Trophoblast cell (in vitro differentiated cells and primary cell): ENCODE results near the gene HES7.
"Not testable (repeated sequence)": the region's sequence is repeated elsewhere in the genome, so short reads cannot be mapped to it uniquely, and the experiment has no call there.

Experiments used
- DNase-seq, 2 donors: peaks; one replicate each; pipeline ENCODE4 v3.0.0-alpha.2; 2016
- H2AFZ ChIP-seq: 2 replicates; pipeline ENCODE4 v1.6.1; 2013; ENCODE audit warnings: low read length, moderate library complexity, mild to moderate bottlenecking; ENCODE audit not compliant: insufficient read depth, poor library complexity
- H2AK5ac ChIP-seq: 2 replicates; pipeline ENCODE4 v1.6.1; 2013; ENCODE audit warnings: mild to moderate bottlenecking, low read length
- H2BK120ac ChIP-seq: 2 replicates; pipeline ENCODE4 v1.6.1; 2013; ENCODE audit warnings: low read length, mild to moderate bottlenecking, moderate library complexity; ENCODE audit not compliant: insufficient read depth, poor library complexity
- H2BK12ac ChIP-seq: 2 replicates; pipeline ENCODE4 v1.6.1; 2013; ENCODE audit warnings: mild to moderate bottlenecking, low read length, moderate library complexity
- H2BK5ac ChIP-seq: 2 replicates; pipeline ENCODE4 v1.6.1; 2013; ENCODE audit warnings: low read length, low read depth, moderate library complexity, mild to moderate bottlenecking; ENCODE audit not compliant: poor library complexity
- H3K14ac ChIP-seq: 2 replicates; pipeline ENCODE4 v1.6.1; 2013; ENCODE audit warnings: mild to moderate bottlenecking, low read length
- H3K18ac ChIP-seq: 2 replicates; pipeline ENCODE4 v1.6.1; 2013; ENCODE audit warnings: mild to moderate bottlenecking, low read length
- H3K23ac ChIP-seq: 2 replicates; pipeline ENCODE4 v1.6.1; 2013; ENCODE audit warnings: low read length
- H3K27ac ChIP-seq: 2 replicates; pipeline ENCODE4 v1.5.1; 2013; ENCODE audit warnings: low read depth, mild to moderate bottlenecking, inconsistent platforms, low read length, moderate library complexity
- H3K27me3 ChIP-seq: 2 replicates; pipeline ENCODE4 v1.6.1; 2013; ENCODE audit warnings: inconsistent platforms, mild to moderate bottlenecking, low read length, moderate library complexity; ENCODE audit not compliant: insufficient read depth
- H3K36me3 ChIP-seq, 2 experiments: 1 replicate in 1 of 2; 2 replicates in 1 of 2; pipeline ENCODE4 v1.6.1; 2013; ENCODE audit warnings: low read length in 2 of 2, mild to moderate bottlenecking in 2 of 2, moderate library complexity in 1 of 2; ENCODE audit not compliant: insufficient read depth in 2 of 2, control insufficient read depth in 1 of 2
- H3K4ac ChIP-seq: 2 replicates; pipeline ENCODE4 v1.6.1; 2013; ENCODE audit warnings: low read depth, mild to moderate bottlenecking, low read length, moderate library complexity
- H3K4me1 ChIP-seq, 2 experiments: 1 replicate in 1 of 2; 2 replicates in 1 of 2; pipeline ENCODE4 v1.6.1; 2013; ENCODE audit warnings: low read length in 2 of 2, mild to moderate bottlenecking in 2 of 2, moderate library complexity in 1 of 2; ENCODE audit not compliant: insufficient read depth in 2 of 2, control insufficient read depth in 1 of 2
- H3K4me2 ChIP-seq: 2 replicates; pipeline ENCODE4 v1.6.1; 2013; ENCODE audit warnings: inconsistent platforms, mild to moderate bottlenecking, low read length, moderate library complexity
- H3K4me3 ChIP-seq: 2 replicates; pipeline ENCODE4 v1.5.1; 2013; ENCODE audit warnings: mild to moderate bottlenecking, low read depth, low read length, inconsistent platforms
- H3K79me1 ChIP-seq: one replicate; pipeline ENCODE4 v1.6.1; 2013; ENCODE audit warnings: low read length
- H3K79me2 ChIP-seq: 2 replicates; pipeline ENCODE4 v1.6.1; 2013; ENCODE audit warnings: low read length, mild to moderate bottlenecking; ENCODE audit not compliant: control insufficient read depth, insufficient read depth, poor library complexity
- H3K9ac ChIP-seq: 2 replicates; pipeline ENCODE4 v1.6.1; 2013; ENCODE audit warnings: mild to moderate bottlenecking, low read length
- H3K9me3 ChIP-seq: 2 replicates; pipeline ENCODE4 v1.6.1; 2013; ENCODE audit warnings: low read depth, mild to moderate bottlenecking, control low read depth, inconsistent platforms, low read length; ENCODE audit not compliant: insufficient read depth
- H4K12ac ChIP-seq: 2 replicates; pipeline ENCODE4 v1.6.1; 2013; ENCODE audit warnings: low read depth, mild to moderate bottlenecking, low read length, moderate library complexity
- H4K8ac ChIP-seq: 2 replicates; pipeline ENCODE4 v1.6.1; 2013; ENCODE audit warnings: low read depth, mild to moderate bottlenecking, low read length, moderate library complexity
- H4K91ac ChIP-seq: one replicate; pipeline ENCODE4 v1.6.1; 2013; ENCODE audit warnings: low read depth, mild to moderate bottlenecking, low read length, moderate library complexity
- WGBS: extraction: QIAGEN DNeasy Blood & Tissue Kit; methylation state at CpG from one replicate; pipeline ENCODE4 v1.1.7; 2013; ENCODE audit warnings: missing lambda C conversion rate; ENCODE audit not compliant: insufficient read length, insufficient coverage; ENCODE audit errors: extremely low coverage; 5-methylcytosine and 5-hydroxymethylcytosine counted together

HES7 gene

DNA sequence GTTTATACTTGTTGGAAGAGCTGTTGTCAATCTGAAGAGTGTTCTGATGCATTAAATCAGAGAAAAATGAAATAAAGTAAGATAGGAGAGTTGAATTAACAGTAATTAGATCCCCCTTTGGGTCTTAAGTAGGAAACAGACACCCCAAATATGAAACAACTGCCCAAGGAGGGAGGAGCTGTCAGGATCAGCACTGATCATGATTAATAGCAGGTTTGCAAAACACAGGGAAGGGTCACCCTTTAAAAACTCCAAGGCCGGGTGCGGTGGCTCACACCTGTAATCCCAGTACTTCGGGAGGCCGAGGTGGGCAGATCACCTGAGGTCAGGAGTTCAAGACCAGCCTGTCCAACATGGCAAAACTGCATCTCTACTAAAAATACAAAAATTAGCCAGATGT is 16.9 kb downstream of the HES7 start:
- H2BK120ac ChIP-seq, H3K9me3 ChIP-seq, H4K12ac ChIP-seq, H3K23ac ChIP-seq, H3K4me1 ChIP-seq, H3K4me2 ChIP-seq, H3K36me3 ChIP-seq, H3K9ac ChIP-seq, H3K14ac ChIP-seq, H3K79me1 ChIP-seq, H4K91ac ChIP-seq, H4K8ac ChIP-seq, H3K27ac ChIP-seq, H2AFZ ChIP-seq, H3K18ac ChIP-seq, H2BK12ac ChIP-seq, H3K4me3 ChIP-seq, H3K27me3 ChIP-seq, H2BK5ac ChIP-seq, DNase-seq, H3K4ac ChIP-seq, H2AK5ac ChIP-seq, H3K79me2 ChIP-seq: not testable (repeated sequence)
- WGBS, result no CpG with 5 or more reads among the region's 4 CpGs

DNA sequence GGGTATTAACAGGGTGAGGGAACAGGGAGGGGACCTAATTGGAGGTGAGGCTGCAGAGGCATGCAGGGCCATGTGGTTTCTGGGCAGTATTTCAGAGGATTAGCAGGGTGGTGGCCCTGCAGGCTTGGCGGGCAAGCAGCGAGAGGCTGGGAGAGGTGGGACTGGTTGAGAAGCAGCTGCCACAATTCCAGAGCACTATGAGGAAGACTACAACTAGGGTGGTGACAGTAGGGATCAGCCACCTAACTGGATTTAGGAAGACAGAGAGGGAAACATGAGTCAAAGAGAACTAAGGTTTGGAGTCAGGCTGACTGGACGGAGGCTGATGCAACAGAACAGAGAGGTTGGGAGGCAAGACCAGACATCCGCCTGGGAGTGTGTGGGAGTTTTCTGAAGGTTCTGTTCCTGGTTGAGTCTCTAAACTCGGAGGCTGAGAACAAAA is 17.9 kb downstream of the HES7 start:
- H4K8ac ChIP-seq, result no peak overlapping the region
- no peak overlapping the region for H4K12ac ChIP-seq
- DNase-seq, result no peak
- H3K4me3 ChIP-seq, result no peak overlapping the region
- H3K79me1 ChIP-seq, result no peaks in the 10 kb centered on the region
- no peaks in the 10 kb centered on the region for H3K9me3 ChIP-seq
- no peak overlapping the region for H3K4ac ChIP-seq
- H2AK5ac ChIP-seq, result no peak overlapping the region
- no peak overlapping the region for H3K27ac ChIP-seq
- H3K27me3 ChIP-seq, result peaks cover 3% of the 10 kb centered on the region
- WGBS, result no CpG with 5 or more reads among the region's 5 CpGs
- H3K4me2 ChIP-seq, result no peak overlapping the region
- H2BK120ac ChIP-seq, result no peak overlapping the region
- no peak overlapping the region for H2BK12ac ChIP-seq
- H3K36me3 ChIP-seq, result no peaks in the 10 kb centered on the region
- H2AFZ ChIP-seq, result no peak overlapping the region
- H3K9ac ChIP-seq, result no peak overlapping the region
- no peak overlapping the region for H4K91ac ChIP-seq
- H3K14ac ChIP-seq, result no peak overlapping the region
- H3K18ac ChIP-seq, result no peak overlapping the region
- peaks cover 0 to 4% of the 10 kb centered on the region in 2 experiments for H3K4me1 ChIP-seq
- no peaks in the 10 kb centered on the region for H3K79me2 ChIP-seq
- H3K23ac ChIP-seq, result no peak overlapping the region
- no peak overlapping the region for H2BK5ac ChIP-seq

DNA sequence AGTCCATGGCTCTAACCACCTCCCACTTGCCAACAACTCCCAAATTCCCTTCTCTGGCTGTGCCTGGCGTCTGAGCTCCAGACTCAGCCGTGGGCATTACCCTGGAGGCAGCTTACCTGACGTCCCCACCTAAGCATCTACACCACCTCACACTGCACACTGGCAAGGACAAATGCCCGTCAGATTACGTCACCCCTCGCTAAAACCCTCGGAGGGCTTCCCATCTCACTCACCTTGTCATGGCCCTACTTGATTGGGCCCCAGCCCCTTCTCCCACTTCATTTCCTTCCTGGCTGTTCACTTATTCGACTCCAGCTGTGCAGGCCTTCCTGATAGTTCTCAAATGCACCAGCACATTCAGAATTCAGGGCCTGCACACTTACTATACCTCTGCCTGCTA is 19.0 kb downstream of the HES7 start:
- Histone ChIP-seq H3K4ac (no peak overlapping the region), H2BK12ac (no peak overlapping the region), H2BK5ac (no peak overlapping the region), H3K9ac (no peak overlapping the region), H3K18ac (no peak overlapping the region), H3K36me3 (no peaks in the 10 kb centered on the region), H4K12ac (no peak overlapping the region), H3K27ac (no peak overlapping the region), H2AK5ac (no peak overlapping the region), H3K23ac (no peak overlapping the region), H3K9me3 (no peaks in the 10 kb centered on the region), H3K14ac (no peak overlapping the region), H2AFZ (no peak overlapping the region), H3K79me2 (no peaks in the 10 kb centered on the region), H3K79me1 (no peaks in the 10 kb centered on the region), H3K4me3 (no peak overlapping the region), H3K4me2 (no peak overlapping the region), H3K27me3 (peaks cover under 1% of the 10 kb centered on the region), H3K4me1 (peaks cover 0 to 2% of the 10 kb centered on the region in 2 experiments), H4K8ac (no peak overlapping the region), H4K91ac (no peak overlapping the region), H2BK120ac (no peak overlapping the region)
- no CpG with 5 or more reads among the region's 8 CpGs for WGBS
- DNase-seq, result no peak

DNA sequence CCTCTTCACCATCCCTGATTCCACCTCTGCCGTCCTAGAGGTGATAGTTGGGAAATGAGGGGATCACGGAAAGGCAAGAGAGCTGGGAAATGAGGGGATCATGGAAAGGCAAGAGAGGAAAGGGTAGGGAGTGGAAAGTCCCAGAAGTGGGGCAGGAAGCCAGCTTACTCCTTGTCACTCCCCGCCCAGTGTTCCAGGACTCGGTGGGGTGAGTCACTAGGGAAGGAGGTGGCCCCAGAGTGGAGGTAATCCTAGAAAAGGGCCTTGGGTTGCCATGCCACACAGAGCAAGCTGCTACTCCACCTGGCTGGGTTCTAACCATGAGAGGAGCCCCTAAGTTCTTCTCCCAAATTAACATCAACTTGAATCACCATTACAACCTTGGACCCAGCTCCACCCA is 20.4 kb downstream of the HES7 start:
- H2BK5ac ChIP-seq, result no peak overlapping the region
- no peaks in the 10 kb centered on the region for H3K27me3 ChIP-seq
- H3K27ac ChIP-seq, result no peak overlapping the region
- H4K91ac ChIP-seq, result no peak overlapping the region
- no peak overlapping the region for H3K9ac ChIP-seq
- H3K18ac ChIP-seq, result no peak overlapping the region
- DNase-seq, result no peak
- no peak overlapping the region for H2BK120ac ChIP-seq
- no peak overlapping the region for H3K4ac ChIP-seq
- no peaks in the 10 kb centered on the region for H3K9me3 ChIP-seq
- H2AK5ac ChIP-seq, result no peak overlapping the region
- H3K4me3 ChIP-seq, result no peak overlapping the region
- no peak overlapping the region for H2BK12ac ChIP-seq
- H4K8ac ChIP-seq, result no peak overlapping the region
- no peak overlapping the region for H4K12ac ChIP-seq
- WGBS, result no CpG with 5 or more reads among the region's 4 CpGs
- no peaks in the 10 kb centered on the region for H3K79me1 ChIP-seq
- no peak overlapping the region for H3K14ac ChIP-seq
- no peak overlapping the region for H3K4me2 ChIP-seq
- H3K79me2 ChIP-seq, result no peaks in the 10 kb centered on the region
- H2AFZ ChIP-seq, result no peak overlapping the region
- H3K4me1 ChIP-seq, result no peaks in the 10 kb centered on the region
- H3K23ac ChIP-seq, result no peak overlapping the region
- H3K36me3 ChIP-seq, result no peaks in the 10 kb centered on the region
